Measurements from ENCODE around the gene CITED4.

CITED4 gene

DNA sequence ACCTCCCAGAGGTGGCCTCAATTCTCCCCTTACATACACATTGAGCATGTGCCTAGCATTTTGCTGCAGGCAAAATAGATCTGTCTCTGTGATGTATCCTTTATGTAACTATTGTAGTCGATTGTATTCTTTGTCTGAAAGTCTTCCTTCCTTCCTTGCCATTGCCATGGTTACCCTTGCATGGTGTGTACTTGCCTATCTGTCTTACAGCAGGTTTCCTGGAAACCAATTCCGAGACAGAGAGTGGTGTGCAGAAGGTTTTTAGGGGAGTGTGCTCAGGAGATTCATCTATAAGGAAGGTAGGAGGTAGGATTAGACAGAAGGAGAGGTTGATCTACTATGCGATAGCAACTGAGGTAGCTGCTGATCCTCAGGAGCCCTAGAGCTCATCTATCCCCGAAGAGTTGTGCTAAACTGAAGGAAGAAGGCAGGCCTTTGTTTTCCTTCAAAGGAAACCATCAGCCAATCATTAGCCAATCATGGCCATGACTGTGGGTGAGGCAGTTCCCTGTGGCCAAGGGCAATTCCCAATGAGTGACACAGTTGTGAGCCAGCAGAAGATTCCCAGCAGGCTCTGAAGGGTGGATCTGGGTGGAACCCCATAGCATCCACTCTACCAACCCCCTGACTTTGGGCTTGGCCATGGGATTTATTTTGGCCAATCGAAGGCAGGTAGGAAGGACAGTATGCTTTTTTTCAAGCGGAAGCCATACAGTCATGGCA lies 15.0 kb downstream of the CITED4 start:
- H3K4me3 ChIP-seq (ENCODE audit: low read length), result no peak overlapping the region
- DNase-seq (ENCODE audit: low read depth), result no peak
- TF ChIP-seq, protein P1, sequence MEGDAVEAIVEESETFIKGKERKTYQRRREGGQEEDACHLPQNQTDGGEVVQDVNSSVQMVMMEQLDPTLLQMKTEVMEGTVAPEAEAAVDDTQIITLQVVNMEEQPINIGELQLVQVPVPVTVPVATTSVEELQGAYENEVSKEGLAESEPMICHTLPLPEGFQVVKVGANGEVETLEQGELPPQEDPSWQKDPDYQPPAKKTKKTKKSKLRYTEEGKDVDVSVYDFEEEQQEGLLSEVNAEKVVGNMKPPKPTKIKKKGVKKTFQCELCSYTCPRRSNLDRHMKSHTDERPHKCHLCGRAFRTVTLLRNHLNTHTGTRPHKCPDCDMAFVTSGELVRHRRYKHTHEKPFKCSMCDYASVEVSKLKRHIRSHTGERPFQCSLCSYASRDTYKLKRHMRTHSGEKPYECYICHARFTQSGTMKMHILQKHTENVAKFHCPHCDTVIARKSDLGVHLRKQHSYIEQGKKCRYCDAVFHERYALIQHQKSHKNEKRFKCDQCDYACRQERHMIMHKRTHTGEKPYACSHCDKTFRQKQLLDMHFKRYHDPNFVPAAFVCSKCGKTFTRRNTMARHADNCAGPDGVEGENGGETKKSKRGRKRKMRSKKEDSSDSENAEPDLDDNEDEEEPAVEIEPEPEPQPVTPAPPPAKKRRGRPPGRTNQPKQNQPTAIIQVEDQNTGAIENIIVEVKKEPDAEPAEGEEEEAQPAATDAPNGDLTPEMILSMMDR (conservative IDR thresholded peaks at IDR 0.05; ENCODE audit: low read depth, low read length), result no peak

DNA sequence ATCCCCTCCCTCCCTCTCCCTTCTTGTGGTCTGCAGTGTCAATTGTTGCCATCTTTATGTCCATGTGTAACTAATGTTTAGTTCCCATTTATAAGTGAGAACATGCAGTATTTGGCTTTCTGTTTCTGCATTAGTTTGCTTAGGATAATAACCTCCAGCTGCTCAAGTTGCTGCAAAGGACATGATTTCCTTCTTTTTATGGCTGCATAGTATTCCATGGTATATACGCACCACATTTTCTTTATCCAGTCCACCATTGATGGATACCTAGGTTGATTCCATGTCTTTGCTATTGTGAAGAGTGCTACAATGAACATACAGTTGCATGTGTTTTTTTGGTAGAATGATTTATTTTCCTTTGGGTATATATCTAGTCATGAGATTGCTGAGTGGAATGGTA lies 16.3 kb downstream of the CITED4 start:
- no peak for DNase-seq (ENCODE audit: low read depth)
- TF ChIP-seq, protein P1 (conservative IDR thresholded peaks at IDR 0.05; ENCODE audit: low read depth, low read length), result no peak
- H3K4me3 ChIP-seq (ENCODE audit: low read length), result no peak overlapping the region

DNA sequence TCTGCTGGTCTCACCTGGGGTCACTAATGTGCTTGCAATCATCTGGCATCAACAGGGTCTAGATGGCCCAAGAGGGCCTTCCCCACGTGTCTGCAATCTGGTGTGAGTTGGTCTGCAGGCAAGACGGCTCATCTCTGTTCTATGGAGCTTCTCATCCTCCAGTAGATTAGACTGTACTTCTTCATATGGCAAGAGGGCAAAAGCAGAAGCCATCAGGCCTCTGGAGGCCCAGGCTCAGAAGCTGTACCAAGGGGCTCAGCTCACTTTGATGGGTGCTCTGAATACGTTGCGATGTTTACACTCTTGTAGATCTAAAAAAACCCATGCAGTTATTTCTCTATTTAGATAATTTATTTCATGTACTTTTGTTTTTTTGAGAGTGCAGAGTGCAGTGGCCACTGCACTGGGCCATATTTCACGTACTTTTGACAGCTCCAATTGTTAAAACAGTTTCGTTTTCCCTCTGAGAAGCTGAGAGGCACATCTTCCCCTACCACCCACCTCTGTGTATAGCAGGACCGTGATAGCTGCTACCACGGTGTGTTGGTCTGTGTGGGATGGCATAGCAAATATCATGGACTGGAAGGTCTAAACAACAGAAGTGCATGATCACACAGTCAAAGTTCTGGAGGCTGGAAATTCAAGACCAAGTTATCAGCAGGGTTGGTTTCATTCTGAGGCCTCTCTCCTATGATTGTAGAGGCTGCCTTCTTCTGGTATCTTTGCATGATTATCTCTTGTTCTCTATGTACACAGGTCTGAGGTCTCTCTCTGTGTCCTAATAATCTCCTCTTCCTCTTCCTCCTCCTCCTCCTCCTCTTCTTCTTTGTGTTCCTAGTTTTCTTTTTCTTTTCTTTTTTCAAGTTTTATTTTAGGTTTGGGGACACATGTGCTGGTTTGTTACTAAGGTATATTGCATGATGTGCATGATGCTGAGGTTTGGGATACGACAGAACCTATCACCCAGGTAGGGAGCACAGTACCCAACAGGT lies 17.0 kb downstream of the CITED4 start:
- H3K4me3 ChIP-seq (ENCODE audit: low read length), result no peak overlapping the region
- DNase-seq (ENCODE audit: low read depth), result no peak
- TF ChIP-seq, protein P1 (conservative IDR thresholded peaks at IDR 0.05; ENCODE audit: low read depth, low read length), result no peak

DNA sequence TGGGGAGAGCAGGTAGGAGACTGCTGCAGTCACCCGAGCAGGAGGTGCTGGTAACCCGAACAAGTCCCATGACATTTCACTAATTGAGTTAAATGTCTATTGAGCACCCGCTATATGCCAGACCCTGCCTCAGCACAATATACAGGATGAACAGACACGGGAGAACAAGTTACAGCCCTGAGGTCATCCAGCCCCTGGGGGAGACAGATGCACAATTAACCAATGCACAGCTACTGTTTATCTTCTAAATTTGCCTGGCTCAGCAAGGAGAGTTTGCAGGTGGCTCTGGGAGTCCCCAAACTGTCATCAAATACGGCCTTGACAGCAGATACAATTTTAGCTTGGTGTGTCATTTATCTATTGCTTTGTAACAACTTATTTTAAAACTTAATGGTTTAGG lies 18.1 kb downstream of the CITED4 start:
- H3K4me3 ChIP-seq (ENCODE audit: low read length), result no peak overlapping the region
- no peak for DNase-seq (ENCODE audit: low read depth)
- TF ChIP-seq, protein P1 (conservative IDR thresholded peaks at IDR 0.05; ENCODE audit: low read depth, low read length), result no peak

DNA sequence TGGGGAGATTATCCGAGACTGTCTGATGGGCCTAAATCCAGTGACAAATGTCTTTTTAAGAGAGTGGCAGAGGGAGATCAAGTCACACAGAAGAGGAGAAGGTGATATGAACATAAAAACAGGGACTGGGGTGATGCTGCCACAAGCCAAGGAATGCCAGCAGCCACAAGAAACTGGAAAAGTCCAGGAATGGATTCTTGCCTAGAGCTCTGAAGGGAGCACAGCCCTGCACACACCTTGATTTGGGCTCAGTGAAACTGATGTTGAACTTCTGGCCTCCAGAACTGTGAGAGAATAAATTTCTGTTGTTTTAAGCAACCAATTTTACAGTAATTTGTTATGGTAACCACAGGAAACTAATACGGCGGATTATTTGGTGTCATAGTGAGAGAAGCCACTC lies 19.5 kb downstream of the CITED4 start:
- TF ChIP-seq, protein P1 (conservative IDR thresholded peaks at IDR 0.05; ENCODE audit: low read depth, low read length), result no peak
- DNase-seq (ENCODE audit: low read depth), result no peak

DNA sequence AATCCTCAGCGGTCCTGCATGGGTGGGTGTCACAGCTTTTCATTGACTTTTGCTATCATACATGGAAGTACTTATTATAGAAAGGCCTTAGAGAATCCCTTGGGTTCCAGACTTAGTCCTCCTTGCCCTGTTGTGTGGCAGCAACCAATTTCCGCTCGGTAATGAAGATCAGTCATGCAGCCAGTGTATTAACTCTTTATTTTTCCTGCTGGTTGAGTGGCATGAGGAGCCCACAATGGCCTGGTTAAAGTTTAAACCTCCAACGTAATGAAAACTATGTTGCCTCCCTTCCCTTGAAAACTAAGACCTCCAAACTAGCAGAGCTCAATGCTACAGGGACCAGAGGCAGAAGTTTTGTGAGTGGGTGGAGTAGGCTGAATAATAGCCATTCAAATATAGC lies 20.0 kb downstream of the CITED4 start:
- no peak for DNase-seq (ENCODE audit: low read depth)
- no peak overlapping the region for H3K4me3 ChIP-seq (ENCODE audit: low read length)
- TF ChIP-seq, protein P1 (conservative IDR thresholded peaks at IDR 0.05; ENCODE audit: low read depth, low read length), result no peak

More for the DNA sequence above, 19.5 kb downstream of the CITED4 start:
- no peak overlapping the region for H3K4me3 ChIP-seq (ENCODE audit: low read length)

Data from retinal pigment epithelial cell (primary cell).